H1 (cell line): ENCODE data around the gene EN1. TPM values are rescaled to one million over a fixed set of nuclear protein-coding genes. Genes with fewer than 3 reads are reported as not detected.

ENCODE experiments used
- CTCF ChIA-PET: fragments of 300-600 bp; sonication (Branson Sonifier 250); formaldehyde crosslinking; loops from one replicate; lab custom pipeline; 2021; ENCODE audit not compliant: partially characterized antibody; lab: Charles Lee
- POLR2A ChIA-PET: fragments of 300-600 bp; sonication (Branson Sonifier 250); formaldehyde crosslinking; loops from one replicate; lab custom pipeline; 2021; ENCODE audit warnings: inconsistent platforms; ENCODE audit not compliant: partially characterized antibody; lab: Charles Lee
- DNase-seq, 2 experiments: peaks; one replicate each; pipeline versions ENCODE4 v3.0.0 to v3.0.0-alpha.2; 2010 to 2022; ENCODE audit warnings: low spot score in 2 of 2, low read depth in 1 of 2, mixed read lengths in 1 of 2
- FAIRE-seq: peaks from 2 replicates; lab custom pipeline; 2011; peaks lifted over from hg19 to GRCh38; lab: Jason Lieb, UNC
- H2AFZ ChIP-seq: 2 replicates; pipeline ENCODE4 v1.8.1; 2012; ENCODE audit warnings: low read length, inconsistent platforms
- H2AK5ac ChIP-seq: 2 replicates; pipeline ENCODE4 v1.6.1; 2013; ENCODE audit warnings: low read depth, low read length
- H2BK120ac ChIP-seq: replicated peaks from 2 replicates; pipeline ENCODE3; 2013; ENCODE audit warnings: low read depth, low read length, inconsistent platforms
- H2BK12ac ChIP-seq: 2 replicates; pipeline ENCODE4 v1.6.1; 2013; ENCODE audit warnings: low read depth, low read length
- H2BK15ac ChIP-seq: 2 replicates; pipeline ENCODE4 v1.6.1; 2013; ENCODE audit warnings: low read length
- H2BK20ac ChIP-seq: 2 replicates; pipeline ENCODE4 v1.6.1; 2013; ENCODE audit warnings: low read length
- H2BK5ac ChIP-seq: 2 replicates; pipeline ENCODE4 v1.6.1; 2013; ENCODE audit warnings: low read depth, low read length
- H3K14ac ChIP-seq: 2 replicates; pipeline ENCODE4 v1.6.1; 2013; ENCODE audit warnings: inconsistent platforms; ENCODE audit not compliant: insufficient read length
- H3K18ac ChIP-seq: 2 replicates; pipeline ENCODE4 v1.6.1; 2013; ENCODE audit warnings: low read length; ENCODE audit errors: extremely low read depth
- H3K23ac ChIP-seq: 2 replicates; pipeline ENCODE4 v1.6.1; 2013; ENCODE audit warnings: inconsistent platforms; ENCODE audit not compliant: insufficient read length
- H3K23me2 ChIP-seq: 2 replicates; pipeline ENCODE4 v1.6.1; 2013; ENCODE audit warnings: low read depth, low read length
- H3K27ac ChIP-seq: 2 replicates; pipeline ENCODE4 v1.6.1; 2011; ENCODE audit warnings: low read depth, low read length, inconsistent platforms
- H3K27me3 ChIP-seq, 4 experiments: replicated peaks in 1 of 4; 1 replicate in 1 of 4; 2 replicates in 3 of 4; pipeline versions ENCODE4 v1.6.1 to v1.8.1; 2011 to 2013; ENCODE audit warnings: low read length in 3 of 4, mild to moderate bottlenecking in 3 of 4, inconsistent platforms in 2 of 4, mixed read lengths in 2 of 4, moderate library complexity in 1 of 4; ENCODE audit not compliant: control insufficient read depth in 3 of 4, insufficient read depth in 3 of 4; ENCODE audit errors: extremely low read depth in 1 of 4
- H3K36me3 ChIP-seq, 4 experiments: 2 replicates each; pipeline versions ENCODE4 v1.6.1 to v1.8.1; 2011 to 2013; ENCODE audit warnings: mild to moderate bottlenecking in 4 of 4, low read length in 3 of 4, moderate library complexity in 2 of 4, control low read depth in 1 of 4, inconsistent platforms in 1 of 4; ENCODE audit not compliant: insufficient read depth in 4 of 4, control insufficient read depth in 2 of 4
- H3K4ac ChIP-seq: replicated peaks from 2 replicates; pipeline ENCODE3; 2013; ENCODE audit warnings: low read length, low read depth, mixed read lengths, inconsistent platforms; ENCODE audit not compliant: insufficient read length
- H3K4me1 ChIP-seq, 4 experiments: replicated peaks in 1 of 4; 1 replicate in 1 of 4; 2 replicates in 3 of 4; pipeline versions ENCODE4 v1.6.1 to v1.8.1; 2011 to 2013; ENCODE audit warnings: low read length in 3 of 4, inconsistent platforms in 2 of 4, mixed read lengths in 1 of 4; ENCODE audit not compliant: insufficient read depth in 4 of 4, control insufficient read depth in 3 of 4
- H3K4me2 ChIP-seq, 2 experiments: 2 replicates each; pipeline versions ENCODE4 v1.6.1 to v1.8.1; 2011 to 2013; ENCODE audit warnings: low read depth in 2 of 2, low read length in 2 of 2, control low read depth in 1 of 2, inconsistent platforms in 1 of 2, mild to moderate bottlenecking in 1 of 2; ENCODE audit not compliant: insufficient read depth in 1 of 2
- H3K4me3 ChIP-seq, 4 experiments: fragments of 200-600, 300-600 bp in 1 of 4; sonication (generic), shearing (Covaris generic), sonication (Bioruptor Twin) in 1 of 4; 2 replicates each; pipeline versions ENCODE4 v1.5.1 to v1.8.1; 2011 to 2016; ENCODE audit warnings: low read length in 4 of 4, low read depth in 3 of 4, control low read depth in 2 of 4, inconsistent platforms in 2 of 4, mild to moderate bottlenecking in 2 of 4, mixed read lengths in 1 of 4, moderate library complexity in 1 of 4; ENCODE audit not compliant: insufficient read depth in 2 of 4; ENCODE audit errors: extremely low read depth in 1 of 4
- H3K56ac ChIP-seq: replicated peaks from 2 replicates; pipeline ENCODE3; 2013; ENCODE audit warnings: low read depth, mild to moderate bottlenecking, mixed read lengths, low read length, inconsistent platforms; ENCODE audit not compliant: insufficient read length
- H3K79me1 ChIP-seq: 2 replicates; pipeline ENCODE4 v1.6.1; 2013; ENCODE audit warnings: low read depth, low read length, control low read depth
- H3K79me2 ChIP-seq, 2 experiments: 2 replicates each; pipeline versions ENCODE4 v1.6.1 to v1.8.1; 2012 to 2013; ENCODE audit warnings: low read length in 2 of 2, mild to moderate bottlenecking in 2 of 2, inconsistent platforms in 1 of 2; ENCODE audit not compliant: insufficient read depth in 2 of 2, control insufficient read depth in 1 of 2
- H3K9ac ChIP-seq, 4 experiments: replicated peaks in 1 of 4; 1 replicate in 1 of 4; 2 replicates in 3 of 4; pipeline versions ENCODE4 v1.6.1 to v1.8.1; 2011 to 2013; ENCODE audit warnings: low read depth in 3 of 4, low read length in 3 of 4, control low read depth in 2 of 4, mild to moderate bottlenecking in 2 of 4, moderate library complexity in 2 of 4, inconsistent platforms in 1 of 4; ENCODE audit errors: extremely low read depth in 1 of 4
- H3K9me3 ChIP-seq, 2 experiments: 2 replicates each; pipeline versions ENCODE4 v1.6.1 to v1.8.1; 2012 to 2013; ENCODE audit warnings: mild to moderate bottlenecking in 2 of 2, moderate library complexity in 2 of 2, control low read depth in 1 of 2, inconsistent platforms in 1 of 2, low read depth in 1 of 2, low read length in 1 of 2, mixed read lengths in 1 of 2; ENCODE audit not compliant: insufficient read depth in 2 of 2
- H4K20me1 ChIP-seq, 2 experiments: replicated peaks in 1 of 2; 2 replicates each; pipeline versions ENCODE3 to v1.8.1; 2011 to 2013; ENCODE audit warnings: inconsistent platforms in 2 of 2, low read length in 2 of 2, mild to moderate bottlenecking in 1 of 2; ENCODE audit not compliant: insufficient read depth in 2 of 2, control insufficient read depth in 1 of 2
- H4K5ac ChIP-seq: 2 replicates; pipeline ENCODE4 v1.6.1; 2013; ENCODE audit warnings: low read length, low read depth, mixed read lengths, inconsistent platforms; ENCODE audit not compliant: insufficient read length
- H4K8ac ChIP-seq: 2 replicates; pipeline ENCODE4 v1.8.0; 2013; ENCODE audit warnings: mild to moderate bottlenecking, moderate library complexity, low read length, inconsistent platforms; ENCODE audit not compliant: insufficient read depth; ENCODE audit errors: extremely low read depth
- H4K91ac ChIP-seq: replicated peaks from 2 replicates; pipeline ENCODE3; 2013; ENCODE audit warnings: low read length, mixed read lengths, inconsistent platforms; ENCODE audit not compliant: insufficient read length
- BCL11A ChIP-seq, 2 experiments: IDR thresholded peaks; one replicate each; pipeline ENCODE4 v1.6.1; 2011; ENCODE audit warnings: low read depth in 2 of 2, low read length in 2 of 2, mild to moderate bottlenecking in 2 of 2
- CBX8 ChIP-seq: fragments of 300-800, 300-1000 bp; sonication (generic); IDR thresholded peaks from 2 replicates; pipeline ENCODE4 v1.7.1; 2016; ENCODE audit warnings: low read depth, low read length, borderline replicate concordance
- EP300 ChIP-seq, 2 experiments: IDR thresholded peaks; 1 replicate in 1 of 2; 2 replicates in 1 of 2; pipeline ENCODE4 v1.6.1; 2011 to 2012; ENCODE audit warnings: low read depth in 2 of 2, low read length in 2 of 2, mild to moderate bottlenecking in 2 of 2, borderline replicate concordance in 1 of 2, inconsistent platforms in 1 of 2, moderate library complexity in 1 of 2
- FOSL1 ChIP-seq: IDR thresholded peaks from 2 replicates; pipeline ENCODE4 v1.6.1; 2011; ENCODE audit warnings: mild to moderate bottlenecking, low read depth, low read length, moderate library complexity; ENCODE audit not compliant: insufficient read depth
- GABPA ChIP-seq: IDR thresholded peaks from 2 replicates; pipeline ENCODE4 v1.6.1; 2011; ENCODE audit warnings: mild to moderate bottlenecking, low read length, moderate library complexity, borderline replicate concordance; ENCODE audit not compliant: insufficient read depth
- GTF2F1 ChIP-seq: IDR thresholded peaks from 2 replicates; pipeline ENCODE4 v1.6.1; 2012; ENCODE audit warnings: low read depth, low read length, improper control_type of control experiment, borderline replicate concordance
- HDAC2 ChIP-seq, 2 experiments: fragments of 300-600 bp in 1 of 2; sonication (generic) in 1 of 2; IDR thresholded peaks; 2 replicates each; pipeline ENCODE4 v1.6.1; 2011 to 2012; ENCODE audit warnings: low read depth in 2 of 2, low read length in 2 of 2, mild to moderate bottlenecking in 2 of 2, moderate library complexity in 2 of 2, borderline replicate concordance in 1 of 2, inconsistent platforms in 1 of 2
- JUN ChIP-seq: IDR thresholded peaks from 2 replicates; pipeline ENCODE4 v1.6.1; 2011; ENCODE audit warnings: low read depth, mild to moderate bottlenecking, improper control_type of control experiment, low read length
- JUND ChIP-seq: IDR thresholded peaks from 2 replicates; pipeline ENCODE4 v1.6.1; 2011; ENCODE audit warnings: mild to moderate bottlenecking, improper control_type of control experiment, low read length
- KDM1A ChIP-seq: fragments of 200-600, 300-600 bp; sonication (generic); IDR thresholded peaks from 2 replicates; pipeline ENCODE4 v1.7.1; 2016; ENCODE audit warnings: mild to moderate bottlenecking, low read length, borderline replicate concordance
- PHF8 ChIP-seq: fragments of 200-600 bp; sonication (generic); conservative IDR thresholded peaks from 2 replicates; pipeline ENCODE4 v1.7.1; 2012; ENCODE audit warnings: low read depth, mild to moderate bottlenecking, inconsistent platforms, low read length, moderate library complexity
- SP1 ChIP-seq: IDR thresholded peaks from 2 replicates; pipeline ENCODE4 v1.6.1; 2011; ENCODE audit warnings: low read depth, low read length
- SRF ChIP-seq: IDR thresholded peaks from 2 replicates; pipeline ENCODE4 v1.6.1; 2011; ENCODE audit warnings: mild to moderate bottlenecking, low read depth, low read length, moderate library complexity
- TBP ChIP-seq: IDR thresholded peaks from 2 replicates; pipeline ENCODE4 v1.6.1; 2011; ENCODE audit warnings: low read depth, low read length, improper control_type of control experiment
- WGBS, 2 experiments: shearing (Covaris generic) in 1 of 2; methylation state at CpG; one replicate each; pipeline versions ENCODE4 v1.1.6 to v1.1.7; 2013 to 2015; ENCODE audit warnings: low lambda C conversion rate in 2 of 2, mixed read lengths in 2 of 2, inconsistent platforms in 1 of 2, low coverage in 1 of 2, missing lambda C conversion rate in 1 of 2; ENCODE audit not compliant: insufficient replicate concordance in 2 of 2, insufficient coverage in 1 of 2, insufficient read length in 1 of 2; ENCODE audit errors: extremely low coverage in 1 of 2, missing lambda C conversion rate in 1 of 2; 5-methylcytosine and 5-hydroxymethylcytosine counted together
- polyA plus RNA-seq, 7 experiments: library from polyadenylated mRNA; depleted of rRNA in 3 of 7; stranded (reverse) in 5 of 7; unstranded in 2 of 7; fragments of >200 nt in 5 of 7; fragments of 200-250 nt in 2 of 7; gene quantifications; 1 replicate in 5 of 7; 2 replicates in 1 of 7; 4 replicates in 1 of 7; pipeline versions ENCODE4 v1.2.1 to v1.2.3, GENCODE V29; 2011 to 2013; ENCODE audit warnings: missing spikeins in 2 of 7, mixed read lengths in 2 of 7
- total RNA-seq: library from RNA; stranded (reverse); fragmentation: NEBNext Ultra II Directional; extraction: Animal tissue kit (Norgen Biotek cat#: 25700); gene quantifications from 2 replicates; pipeline ENCODE4 v1.2.1, GENCODE V29; 2021

The EN1 gene
- total and polyA plus RNA-seq, 2 of the 8 experiments (the other 6 are each of a cell fraction or from before 2014, with no cell fraction given) = not detected

DNA sequence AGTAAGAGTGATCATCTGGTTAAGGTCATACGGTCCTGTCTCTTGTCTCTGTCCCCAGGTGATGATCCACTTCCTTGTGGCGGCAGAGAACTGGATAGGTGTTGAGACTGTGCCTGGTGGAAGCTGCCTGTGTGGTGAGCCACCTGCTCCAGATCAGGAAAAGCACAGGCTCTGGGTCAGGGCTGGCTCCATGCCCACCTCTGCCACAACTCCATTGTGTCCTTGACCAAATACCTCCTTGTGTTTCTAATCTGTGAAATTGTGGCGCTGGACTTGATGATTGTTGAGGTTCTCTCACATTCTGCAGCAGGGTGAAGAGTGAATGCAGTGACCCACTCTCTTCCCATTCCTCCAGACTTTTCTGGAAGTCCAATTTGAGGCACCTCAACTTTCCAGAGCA is 45.7 kb upstream of the EN1 start:
- no peak for DNase-seq
- H3K4me3 ChIP-seq = no peak overlapping the region
- H4K8ac ChIP-seq = no peak overlapping the region
- no peak overlapping the region; the same call in 1 of the 2 replicates for H2AFZ ChIP-seq
- no peak overlapping the region for H3K9ac ChIP-seq
- no peak overlapping the region for H2AK5ac ChIP-seq
- no peak for FAIRE-seq
- H3K27ac ChIP-seq = no peak overlapping the region
- no peak overlapping the region for H2BK20ac ChIP-seq
- no peak overlapping the region for H4K91ac ChIP-seq
- no peak overlapping the region for H2BK120ac ChIP-seq
- CTCF ChIA-PET = interaction anchor here (0.7 to 1.2 kb wide), 3 partner anchors 9 to 136 kb away, joined by 3 read pairs; no protein-coding TSS in a partner anchor
- H4K5ac ChIP-seq = no peak overlapping the region
- no peaks in the 10 kb centered on the region for H4K20me1 ChIP-seq
- H3K4ac ChIP-seq = no peak overlapping the region
- H3K79me1 ChIP-seq = no peaks in the 10 kb centered on the region
- POLR2A ChIA-PET = no interaction called here
- WGBS, 2 experiments = 92% methylated on average over 3 of the region's 3 CpGs; no CpG with 5 or more reads in 1 of the 2 experiments
- no peaks in the 10 kb centered on the region; a peak in 1 of 7 replicates for H3K27me3 ChIP-seq
- no peak overlapping the region for H2BK12ac ChIP-seq
- H3K14ac ChIP-seq = no peak overlapping the region
- no peak overlapping the region for H3K23ac ChIP-seq
- H3K4me2 ChIP-seq = no peak overlapping the region
- peaks cover 0 to 9% of the 10 kb centered on the region in 2 experiments; a peak in 2 of 4 replicates for H3K9me3 ChIP-seq
- no peak overlapping the region for H2BK15ac ChIP-seq
- no peak overlapping the region for H2BK5ac ChIP-seq
- H3K36me3 ChIP-seq = no peaks in the 10 kb centered on the region
- no peak overlapping the region for H3K56ac ChIP-seq
- no peak overlapping the region for H3K18ac ChIP-seq
- H3K4me1 ChIP-seq = no peaks in the 10 kb centered on the region
- no peaks in the 10 kb centered on the region for H3K23me2 ChIP-seq
- H3K79me2 ChIP-seq = no peaks in the 10 kb centered on the region
- TF ChIP-seq CBX8 (no peak), GTF2F1 (no peak), TBP (no peak), SP1 (no peak), GABPA (no peak), HDAC2 (IDR thresholded peaks at IDR 0.05; ENCODE audit: borderline replicate concordance in 1 of 2, low read depth in 2 of 2, low read length in 2 of 2) (no peak), JUND (no peak), EP300 (IDR thresholded peaks at IDR 0.05; ENCODE audit: borderline replicate concordance in 1 of 2, low read depth in 2 of 2, low read length in 2 of 2) (no peak), JUN (no peak), BCL11A (IDR thresholded peaks at IDR 0.05; ENCODE audit: low read depth in 2 of 2, low read length in 2 of 2) (no peak), SRF (no peak), PHF8 (no peak), KDM1A (no peak), FOSL1 (no peak)
